RWPE2 (cell line): ENCODE measurements around the gene PRRC2B.

Experiments used
- ATAC-seq: fragments of 200-7000 bp; cut with Tn5 transposase; 3 replicates; pipeline ENCODE4 v1.9.1; 2021; ENCODE audit warnings: low read depth
- DNase-seq: peaks from one replicate; pipeline ENCODE4 v3.0.0-alpha.2; 2020; ENCODE audit warnings: low spot score
- H3K27ac ChIP-seq: fragments of 450-650 bp; 2 replicates; pipeline ENCODE4 v1.5.1; 2017; ENCODE audit warnings: mild to moderate bottlenecking; ENCODE audit not compliant: poor library complexity, severe bottlenecking
- H3K27me3 ChIP-seq: fragments of 250-450 bp; sonication (Bioruptor Pico); 2 replicates; pipeline ENCODE4 v1.5.1; 2021; ENCODE audit warnings: mild to moderate bottlenecking, moderate library complexity; ENCODE audit not compliant: insufficient read depth, poor library complexity, severe bottlenecking
- H3K36me3 ChIP-seq: fragments of 250-450 bp; sonication (Bioruptor Pico); 2 replicates; pipeline ENCODE4 v1.5.1; 2020; ENCODE audit warnings: low read depth, mild to moderate bottlenecking, moderate library complexity
- H3K4me1 ChIP-seq: fragments of 250-450 bp; sonication (Bioruptor Pico); 2 replicates; pipeline ENCODE4 v1.5.1; 2021; ENCODE audit warnings: mild to moderate bottlenecking, moderate library complexity; ENCODE audit not compliant: insufficient read depth, poor library complexity, severe bottlenecking
- H3K4me3 ChIP-seq: fragments of 250-450 bp; sonication (Bioruptor Pico); 2 replicates; pipeline ENCODE4 v1.5.1; 2021; ENCODE audit warnings: mild to moderate bottlenecking, moderate library complexity; ENCODE audit not compliant: severe bottlenecking
- H3K9me3 ChIP-seq: fragments of 250-450 bp; sonication (Bioruptor Pico); 2 replicates; pipeline ENCODE4 v1.5.1; 2021; ENCODE audit warnings: mild to moderate bottlenecking, moderate library complexity; ENCODE audit not compliant: severe bottlenecking
- TF ChIP-seq, protein P1 (sequence below): fragments of 450-650 bp; IDR thresholded peaks from one replicate; pipeline ENCODE4 v1.5.1; 2017; ENCODE audit warnings: mild to moderate bottlenecking, moderate library complexity; ENCODE audit not compliant: poor library complexity, severe bottlenecking

PRRC2B gene

DNA sequence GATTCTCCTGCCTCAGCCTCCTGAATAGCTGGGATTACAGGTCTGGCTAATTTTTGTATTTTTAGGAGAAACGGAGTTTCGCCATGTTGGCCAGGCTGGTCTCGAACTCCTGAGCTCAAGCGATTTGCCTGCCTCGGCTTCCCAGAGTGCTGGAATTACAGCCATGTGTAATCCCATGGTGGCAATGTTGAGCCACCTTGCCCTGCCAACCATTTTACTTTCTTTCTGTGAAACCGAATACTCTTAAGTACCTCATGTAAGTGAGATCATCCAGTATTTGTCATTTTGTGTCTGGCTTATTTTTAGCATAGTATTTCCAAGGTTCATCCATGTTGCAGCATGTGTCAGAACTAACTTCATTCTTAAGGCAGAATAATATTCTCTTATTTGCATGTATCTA, 8.2 kb downstream of the PRRC2B start:
- H3K4me3 ChIP-seq: no peak overlapping the region

GRCh38 chr9:131402738-131403492, 9.0 kb downstream of the PRRC2B start:
- Histone ChIP-seq H3K9me3 (no peaks in the 10 kb centered on the region), H3K4me3 (no peak overlapping the region), H3K27me3 (no peaks in the 10 kb centered on the region), H3K4me1 (peaks cover 76% of the 10 kb centered on the region), H3K36me3 (peaks cover 11% of the 10 kb centered on the region), H3K27ac (peak overlapping the region; percentile 97)
- peak; percentile 78 for ATAC-seq
- TF ChIP-seq, protein P1, sequence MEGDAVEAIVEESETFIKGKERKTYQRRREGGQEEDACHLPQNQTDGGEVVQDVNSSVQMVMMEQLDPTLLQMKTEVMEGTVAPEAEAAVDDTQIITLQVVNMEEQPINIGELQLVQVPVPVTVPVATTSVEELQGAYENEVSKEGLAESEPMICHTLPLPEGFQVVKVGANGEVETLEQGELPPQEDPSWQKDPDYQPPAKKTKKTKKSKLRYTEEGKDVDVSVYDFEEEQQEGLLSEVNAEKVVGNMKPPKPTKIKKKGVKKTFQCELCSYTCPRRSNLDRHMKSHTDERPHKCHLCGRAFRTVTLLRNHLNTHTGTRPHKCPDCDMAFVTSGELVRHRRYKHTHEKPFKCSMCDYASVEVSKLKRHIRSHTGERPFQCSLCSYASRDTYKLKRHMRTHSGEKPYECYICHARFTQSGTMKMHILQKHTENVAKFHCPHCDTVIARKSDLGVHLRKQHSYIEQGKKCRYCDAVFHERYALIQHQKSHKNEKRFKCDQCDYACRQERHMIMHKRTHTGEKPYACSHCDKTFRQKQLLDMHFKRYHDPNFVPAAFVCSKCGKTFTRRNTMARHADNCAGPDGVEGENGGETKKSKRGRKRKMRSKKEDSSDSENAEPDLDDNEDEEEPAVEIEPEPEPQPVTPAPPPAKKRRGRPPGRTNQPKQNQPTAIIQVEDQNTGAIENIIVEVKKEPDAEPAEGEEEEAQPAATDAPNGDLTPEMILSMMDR: no peak
- peak; percentile 86 for DNase-seq

More for the DNA sequence above, 8.2 kb downstream of the PRRC2B start:
- DNase-seq (no peak), ATAC-seq (peak; percentile 11; the same call in 2 of the 3 replicates)
- Histone ChIP-seq H3K27me3 (no peaks in the 10 kb centered on the region), H3K36me3 (peaks cover 11% of the 10 kb centered on the region), H3K27ac (peak overlapping the region; percentile 97), H3K9me3 (no peaks in the 10 kb centered on the region), H3K4me1 (peaks cover 77% of the 10 kb centered on the region)
- TF ChIP-seq, protein P1: no peak

DNA sequence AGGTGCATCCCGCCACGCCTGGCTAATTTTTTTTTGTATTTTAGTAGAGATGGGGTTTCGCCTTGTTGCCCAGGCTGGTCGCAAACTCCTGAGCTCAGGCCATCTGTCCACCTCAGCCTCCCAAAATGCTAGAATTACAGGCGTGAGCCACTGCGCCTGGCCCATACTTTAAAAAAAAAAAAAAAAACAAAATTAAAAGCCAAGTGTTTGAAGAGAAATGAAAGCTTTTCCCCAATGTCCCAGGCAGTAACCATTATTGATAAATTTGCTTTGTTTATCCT, 9.5 kb downstream of the PRRC2B start:
- DNase-seq: no peak
- no peak for ATAC-seq
- Histone ChIP-seq H3K4me3 (no peak overlapping the region), H3K27ac (peak overlapping the region; percentile 97), H3K27me3 (no peaks in the 10 kb centered on the region), H3K4me1 (peaks cover 75% of the 10 kb centered on the region), H3K9me3 (no peaks in the 10 kb centered on the region), H3K36me3 (peaks cover 11% of the 10 kb centered on the region)
- TF ChIP-seq, protein P1: no peak

- peaks cover 66% of the 10 kb centered on the region for H3K4me1 ChIP-seq
- H3K9me3 ChIP-seq: no peaks in the 10 kb centered on the region
- ATAC-seq (no peak), DNase-seq (no peak)
- no peaks in the 10 kb centered on the region for H3K27me3 ChIP-seq
- H3K27ac ChIP-seq: no peak overlapping the region
- H3K36me3 ChIP-seq: peaks cover 11% of the 10 kb centered on the region
- TF ChIP-seq, protein P1: no peak
- H3K4me3 ChIP-seq: no peak overlapping the region
Measured at GRCh38 chr9:131404581-131404980, 10.7 kb downstream of the PRRC2B start.

DNA sequence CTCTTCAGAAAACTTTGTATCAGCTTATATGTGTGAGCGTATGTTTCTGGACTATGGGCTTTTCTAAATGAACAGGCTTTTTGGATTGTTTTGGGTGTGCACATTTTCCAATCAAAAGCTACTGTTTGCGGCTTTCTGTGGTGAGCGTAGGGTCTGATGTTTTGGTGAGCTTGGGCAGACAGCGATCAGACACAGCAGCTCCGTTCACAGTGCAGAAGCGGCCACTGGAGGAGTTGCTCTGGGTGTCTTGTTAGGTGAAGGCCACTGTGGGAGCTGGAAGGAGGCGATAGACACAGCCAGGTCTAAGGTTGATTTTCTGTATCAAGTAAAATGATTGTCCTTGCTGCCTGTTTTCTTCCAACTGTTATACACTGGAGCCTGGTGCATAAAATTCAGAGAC, 11.1 kb downstream of the PRRC2B start:
- peaks cover 15% of the 10 kb centered on the region for H3K36me3 ChIP-seq
- H3K4me1 ChIP-seq: peaks cover 65% of the 10 kb centered on the region
- no peaks in the 10 kb centered on the region for H3K27me3 ChIP-seq
- ATAC-seq (no peak), DNase-seq (no peak)
- TF ChIP-seq, protein P1: no peak
- H3K9me3 ChIP-seq: no peaks in the 10 kb centered on the region
- H3K4me3 ChIP-seq: no peak overlapping the region
- peak overlapping the region; percentile 28 for H3K27ac ChIP-seq
